Stimulated activated naive CD8-positive, alpha-beta T cell treated with anti-CD3 and anti-CD28 coated beads, Interleukin-15, Interleukin-2, amounts not matched to agents 100 U/mL and 50 U/mL, for 24 hours (primary cell): ENCODE results near the gene SEZ6.

Experiments
- ATAC-seq: fragments of 150-1000 bp; cut with Tn5 transposase; one replicate; pipeline ENCODE4 v1.10.0; 2021
- DNase-seq: peaks from one replicate; pipeline ENCODE4 v3.0.0; 2021

SEZ6 gene

GRCh38 chr17:29005936-29006511, at the start of gene SEZ6:
TSS of gene SEZ6 (minus strand) at chr17:29006033. CDS start at chr17:29005869, 164 bp downstream.
- ATAC-seq (peak; percentile 64), DNase-seq (peak; percentile 83)

DNA sequence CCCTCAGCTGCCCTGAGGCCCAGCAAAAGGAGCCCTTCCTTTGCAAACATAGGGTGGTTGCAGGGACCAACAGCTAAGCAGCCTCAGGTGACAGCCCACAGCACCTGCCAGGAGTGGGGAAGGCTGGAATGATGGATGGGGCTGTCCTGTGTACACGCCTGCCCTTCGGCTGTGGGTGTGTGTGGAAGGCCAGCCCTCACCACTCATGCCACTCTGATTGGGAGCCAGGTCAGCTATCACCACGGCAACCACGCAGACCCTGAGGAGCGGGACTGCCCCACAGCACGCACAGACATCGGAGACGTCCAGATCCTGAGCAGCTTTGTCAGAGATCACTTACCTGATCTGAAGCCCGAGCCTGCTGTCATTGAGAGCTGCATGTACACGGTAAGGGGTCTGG, 49.0 kb upstream of the SEZ6 start:
- ATAC-seq (no peak), DNase-seq (no peak)

- DNase-seq (no peak), ATAC-seq (no peak)
Observed at GRCh38 chr17:29051731-29052130, 45.9 kb upstream of the SEZ6 start.

DNA sequence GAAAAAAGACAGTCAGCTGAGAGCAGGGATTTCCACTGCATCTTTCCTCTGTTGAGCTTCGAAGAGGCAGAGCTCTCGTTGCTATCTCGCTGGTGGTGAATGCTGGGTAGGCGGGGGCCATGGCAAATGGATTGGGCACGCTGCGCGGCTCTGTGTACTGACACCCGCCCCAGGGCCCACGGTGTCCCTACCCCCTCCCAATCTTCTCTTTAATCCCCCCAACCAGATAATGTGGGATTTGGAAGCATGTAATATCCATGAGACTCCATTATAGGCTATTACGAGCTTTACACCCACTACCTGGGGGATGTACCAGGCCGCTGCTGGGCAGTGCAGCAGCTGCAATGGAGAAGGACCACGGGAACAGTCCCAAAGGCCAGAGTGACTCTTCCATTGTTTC, 45.4 kb upstream of the SEZ6 start:
- ATAC-seq, result no peak
- DNase-seq, result no peak

DNA sequence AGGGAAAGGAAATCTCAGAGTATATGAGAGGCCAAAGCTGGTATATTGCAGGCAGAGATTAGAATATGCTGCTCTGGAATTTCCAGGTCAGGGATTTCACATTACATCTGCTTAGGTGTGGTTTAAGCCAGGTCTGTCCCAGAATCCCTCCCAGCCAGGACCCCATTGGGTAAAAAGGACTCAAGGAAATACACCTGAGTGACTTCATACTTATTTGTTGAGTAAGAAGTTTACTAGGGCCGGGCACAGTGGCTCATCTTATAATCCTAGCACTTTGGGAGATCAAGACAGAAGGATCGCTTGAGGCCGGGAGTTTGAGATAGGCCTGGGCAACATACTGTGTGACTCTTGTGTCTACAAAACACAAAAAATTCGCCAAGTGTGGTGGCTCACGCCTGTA, 44.3 kb upstream of the SEZ6 start:
- no peak for DNase-seq
- no peak for ATAC-seq

DNA sequence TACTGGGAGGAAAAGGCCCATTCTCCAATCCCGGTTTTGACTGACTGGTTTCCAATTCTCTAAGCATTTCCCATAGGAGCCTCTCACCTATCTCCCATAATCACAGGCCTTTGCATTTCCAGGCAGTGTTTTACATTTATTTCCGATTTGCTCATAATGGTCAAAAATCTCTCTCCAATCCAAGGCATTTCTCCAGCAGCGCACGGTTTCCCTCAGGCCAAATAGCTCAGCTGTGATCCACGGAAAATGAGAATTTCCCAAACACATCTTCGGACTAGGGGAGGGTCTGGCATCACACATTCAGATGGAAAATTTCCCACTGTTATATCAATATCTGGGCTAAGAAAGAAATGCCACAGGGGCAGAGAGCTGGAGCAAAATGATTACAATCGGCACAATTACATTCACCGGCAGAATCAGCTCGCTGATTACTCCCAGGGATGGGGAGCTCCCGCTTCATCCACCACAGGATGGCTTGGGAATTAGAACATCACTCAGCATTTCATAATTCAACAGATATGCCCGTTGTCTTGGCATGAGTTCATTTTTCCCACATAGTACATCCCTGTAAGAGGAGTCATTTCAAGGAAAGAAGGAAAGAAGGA, 43.8 kb upstream of the SEZ6 start:
- ATAC-seq (no peak), DNase-seq (no peak)

- ATAC-seq (peak; percentile 6), DNase-seq (no peak)
Observed at GRCh38 chr17:29048440-29049368, 42.9 kb upstream of the SEZ6 start.

DNA sequence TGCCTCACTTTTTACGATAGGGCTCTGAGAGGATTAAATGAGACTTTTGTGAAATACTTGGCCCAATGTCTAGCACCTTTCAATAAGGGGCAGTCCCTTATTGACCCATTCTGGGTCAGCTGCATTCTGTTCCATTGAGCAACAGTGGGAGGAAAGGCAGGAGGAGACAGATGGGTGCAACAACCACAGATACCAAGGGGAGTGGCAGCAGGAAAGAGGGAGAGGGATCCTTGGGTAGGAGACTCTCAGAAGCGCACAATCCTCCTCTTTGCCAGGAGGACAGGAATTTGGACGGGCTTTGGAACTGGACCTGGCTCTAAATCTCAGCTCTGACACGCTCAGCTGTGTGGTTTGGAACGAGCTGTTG, 40.6 kb upstream of the SEZ6 start:
- DNase-seq (no peak), ATAC-seq (no peak)

GRCh38 chr17:29045734-29046472, 40.1 kb upstream of the SEZ6 start:
- ATAC-seq, result no peak
- DNase-seq, result no peak

GRCh38 chr17:29045026-29045425, 39.2 kb upstream of the SEZ6 start:
- DNase-seq, result no peak
- no peak for ATAC-seq

GRCh38 chr17:29043539-29044145, 37.8 kb upstream of the SEZ6 start:
- DNase-seq (no peak), ATAC-seq (no peak)

GRCh38 chr17:29042679-29043538, 37.1 kb upstream of the SEZ6 start, which contains the start of gene PIPOX:
TSS of gene PIPOX (plus strand) at chr17:29043141. CDS start at chr17:29043226, 85 bp downstream.
- DNase-seq (peak; percentile 12), ATAC-seq (peak; percentile 26)

DNA sequence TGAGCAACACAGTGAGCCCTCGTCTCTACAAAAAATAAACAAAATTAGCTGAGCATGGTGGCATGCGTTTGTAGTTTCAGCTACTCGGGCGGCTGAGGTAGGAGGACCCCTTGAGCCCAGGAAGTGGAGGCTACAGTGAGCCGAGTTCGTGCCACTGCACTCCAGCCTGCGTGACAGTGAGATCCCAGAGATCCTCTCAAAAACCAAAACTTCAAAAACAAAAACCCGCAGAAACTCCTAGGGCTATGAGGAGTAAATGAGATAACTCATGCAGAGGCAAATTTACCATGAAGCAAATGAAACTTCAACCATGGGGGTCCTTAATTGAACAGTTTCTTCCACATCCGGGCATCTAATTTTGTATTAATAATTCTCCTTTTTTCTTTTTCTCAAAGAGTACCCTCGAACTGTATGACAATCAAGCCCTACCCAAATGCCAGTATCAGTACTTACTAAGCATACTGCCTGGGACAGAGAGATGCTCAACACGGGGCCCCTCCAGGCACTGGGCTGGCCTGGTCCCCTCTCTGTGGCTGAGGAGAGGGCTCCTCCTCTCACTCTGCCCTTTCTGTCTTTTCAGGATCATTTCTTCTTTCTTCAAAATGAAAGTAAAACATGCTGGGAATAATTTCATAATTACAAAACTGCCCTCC, 36.3 kb upstream of the SEZ6 start:
- ATAC-seq (peak; percentile 14), DNase-seq (no peak)

DNA sequence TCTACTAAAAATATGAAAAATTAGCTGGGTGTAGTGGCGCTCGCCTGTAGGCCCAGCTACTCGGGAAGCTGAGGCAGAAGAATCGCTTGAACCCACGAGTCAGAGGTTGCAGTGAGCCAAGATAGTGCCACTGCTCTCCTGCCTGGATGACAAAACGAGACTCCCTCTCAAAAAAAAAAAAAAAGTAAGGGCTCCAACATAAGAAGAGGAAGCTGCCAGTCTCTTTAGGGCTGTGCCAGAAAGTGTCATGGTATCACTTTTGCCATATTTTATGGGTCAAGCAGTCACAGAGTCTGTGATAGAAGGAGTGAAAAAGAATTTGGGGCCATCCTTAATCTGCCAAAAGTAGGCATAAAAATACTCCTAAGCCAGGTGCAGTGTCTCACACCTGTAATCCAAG, 35.7 kb upstream of the SEZ6 start:
- ATAC-seq, result no peak

DNA sequence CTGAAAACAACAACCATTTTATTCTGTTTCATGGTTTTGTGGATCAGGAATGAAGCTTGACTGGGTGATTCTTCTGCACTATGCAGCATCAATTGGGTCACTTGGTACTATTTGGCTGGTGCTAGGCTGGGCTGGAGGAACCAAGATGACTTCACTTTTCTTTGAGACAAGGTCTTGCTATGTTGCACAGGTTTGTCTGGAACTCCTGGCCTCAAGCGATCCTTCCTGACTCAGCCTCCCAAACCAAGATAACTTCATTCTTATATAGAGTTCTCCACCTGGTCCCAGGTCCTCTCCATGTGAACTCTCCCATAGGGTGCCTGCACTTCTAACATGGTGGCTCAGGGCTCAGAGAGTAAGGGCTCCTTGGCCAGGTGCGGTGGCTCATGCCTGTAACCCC, 35.3 kb upstream of the SEZ6 start:
- no peak for ATAC-seq
- no peak for DNase-seq

More for the DNA sequence above, 35.7 kb upstream of the SEZ6 start:
- DNase-seq, result no peak

DNA sequence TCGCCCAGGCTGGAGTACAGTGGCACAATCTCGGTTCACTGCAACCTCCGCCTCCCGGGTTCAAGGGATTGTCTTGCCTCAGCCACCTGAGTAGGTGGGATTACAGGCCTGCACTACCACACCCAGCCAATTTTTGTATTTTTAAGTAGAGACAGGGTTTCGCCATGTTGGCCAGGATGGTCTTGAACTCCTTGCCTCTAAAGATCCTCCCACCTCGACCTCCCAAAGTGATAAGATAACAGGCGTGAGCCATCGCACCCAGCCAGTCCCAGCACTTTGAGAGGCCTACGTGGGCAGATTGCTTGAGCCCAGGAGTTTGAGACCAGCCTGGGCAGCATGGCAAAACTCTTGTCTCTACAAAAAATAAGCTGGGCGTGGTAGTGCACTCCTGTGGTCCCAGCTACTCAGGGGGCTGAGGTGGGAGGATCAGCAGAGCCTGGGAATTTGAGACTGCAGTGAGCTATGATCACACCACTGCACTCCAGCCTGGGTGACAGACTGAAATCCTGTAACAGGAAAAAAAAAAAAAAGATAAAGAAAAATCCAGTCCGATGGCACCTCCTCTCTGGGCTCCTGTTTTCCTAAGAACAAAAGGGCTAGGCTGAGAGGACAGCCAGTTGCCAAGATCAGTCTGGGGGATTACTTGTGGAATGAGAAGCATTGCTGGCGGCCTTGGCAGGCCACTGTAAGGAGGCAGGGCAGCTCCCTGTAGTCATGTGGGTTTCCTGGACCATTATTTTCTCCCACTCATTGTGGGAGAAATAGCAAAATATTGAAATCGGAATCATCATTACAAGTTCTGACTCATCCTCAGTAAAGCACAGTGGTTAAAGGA, 34.1 kb upstream of the SEZ6 start:
- no peak for DNase-seq
- ATAC-seq, result no peak

- ATAC-seq, result no peak
- DNase-seq, result no peak
Observed at GRCh38 chr17:29038085-29038795, 32.4 kb upstream of the SEZ6 start.

DNA sequence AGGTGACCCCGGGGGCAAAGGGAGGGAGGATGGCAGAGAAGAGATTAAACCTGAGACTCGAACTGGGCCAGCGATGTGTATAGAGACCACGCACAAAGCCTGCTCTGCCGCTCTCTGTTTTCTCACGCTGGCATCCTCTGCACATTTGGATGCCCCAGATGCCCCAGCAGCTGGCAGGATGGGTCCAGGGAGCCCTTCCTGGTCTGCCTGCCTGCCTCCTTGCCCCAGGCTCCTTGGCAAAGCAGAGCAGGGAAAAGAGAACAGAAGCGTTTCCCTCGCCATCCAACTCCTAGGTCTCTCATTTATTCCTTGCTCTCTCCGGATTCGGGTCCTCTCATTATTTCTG, 31.9 kb upstream of the SEZ6 start:
- ATAC-seq (no peak), DNase-seq (no peak)

DNA sequence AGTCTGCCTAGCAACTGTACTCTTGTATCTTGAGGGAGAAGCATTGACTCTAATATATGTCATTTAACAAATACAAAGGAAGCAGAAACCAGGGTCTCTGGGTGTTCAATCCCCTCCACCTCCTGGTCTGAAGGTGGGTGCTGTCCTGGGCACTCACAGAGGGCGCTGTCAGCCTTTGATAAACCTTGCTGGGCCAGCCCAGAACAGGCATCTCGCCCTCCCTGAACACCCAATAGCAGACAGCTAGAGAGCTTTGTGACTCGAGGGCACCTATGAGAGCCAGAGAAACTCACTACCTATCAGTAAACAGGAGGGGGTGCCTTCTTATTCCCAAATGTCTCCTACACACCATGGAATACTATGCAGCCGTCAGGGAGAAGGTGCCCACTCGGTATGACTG, 30.8 kb upstream of the SEZ6 start:
- ATAC-seq, result no peak

More for the DNA sequence above, 30.8 kb upstream of the SEZ6 start:
- DNase-seq, result no peak
